H7 (cell line): ENCODE data around the gene STARD3. TPM values are rescaled to one million over a fixed set of nuclear protein-coding genes. Genes with fewer than 3 reads are reported as not detected.

Source experiments
- total RNA-seq: library from RNA; depleted of rRNA; stranded (reverse); fragments of >200 nt; shearing (Covaris generic); gene quantifications from 2 replicates; pipeline ENCODE4 v1.2.3, GENCODE V29; 2014; rRNA removed

STARD3 gene
- total RNA-seq, 1 experiment from 2014 or later: 55.6 TPM

Other genes with a start within 250 kb of the STARD3 start
- gene FBXL20, start 235.5 kb upstream of the STARD3 start, total RNA-seq: 5.7 and 7.7 TPM in 2 replicates
- 24.3 and 27.3 TPM in 2 replicates for gene MED1, start 185.9 kb upstream of the STARD3 start, total RNA-seq
- 31.1 and 34.3 TPM in 2 replicates for gene CDK12, start 175.7 kb upstream of the STARD3 start, total RNA-seq
- not detected in 2 replicates for gene NEUROD2, start 29.2 kb upstream of the STARD3 start, total RNA-seq
- gene PPP1R1B, start 10.2 kb upstream of the STARD3 start, total RNA-seq: 8.3 and 11.8 TPM in 2 replicates
- gene TCAP, start 28.2 kb downstream of the STARD3 start, total RNA-seq: 0.69 and 2.7 TPM in 2 replicates
- 2.4 and 4.0 TPM in 2 replicates for gene PNMT, start 31.3 kb downstream of the STARD3 start, total RNA-seq
- gene PGAP3, start 50.9 kb downstream of the STARD3 start, total RNA-seq: 15.9 and 17.6 TPM in 2 replicates
- gene ERBB2, start 62.9 kb downstream of the STARD3 start, total RNA-seq: 186 and 207 TPM in 2 replicates
- 47.7 and 56.1 TPM in 2 replicates for gene MIEN1, start 93.4 kb downstream of the STARD3 start, total RNA-seq
- 34.3 and 61.6 TPM in 2 replicates for gene GRB7, start 100.8 kb downstream of the STARD3 start, total RNA-seq
- 0.10 and 0.89 TPM in 2 replicates for gene IKZF3, start 227.2 kb downstream of the STARD3 start, total RNA-seq
- not detected in 2 replicates for gene ZPBP2, start 231.1 kb downstream of the STARD3 start, total RNA-seq